HAP-1 (cell line): ENCODE data around the gene SPATS2.
A peak's percentile ranks its signal among the peaks of the same experiment; 100 is the strongest.

Source experiments
- DNase-seq, 2 experiments: peaks; one replicate each; pipeline ENCODE4 v3.0.0-alpha.2; 2016 to 2020; ENCODE audit warnings: low spot score in 2 of 2
- H3K27me3 ChIP-seq: fragments of 250-450 bp; sonication (Bioruptor Pico); 2 replicates; pipeline ENCODE4 v1.5.1; 2020; ENCODE audit warnings: low read depth, mild to moderate bottlenecking, moderate library complexity
- H3K36me3 ChIP-seq: fragments of 250-450 bp; sonication (Bioruptor Pico); replicated peaks from 2 replicates; pipeline ENCODE4 v1.5.1; 2020; ENCODE audit warnings: mild to moderate bottlenecking
- H3K4me1 ChIP-seq: fragments of 250-450 bp; sonication (Bioruptor Pico); 2 replicates; pipeline ENCODE4 v1.5.1; 2020; ENCODE audit warnings: mild to moderate bottlenecking
- H3K4me3 ChIP-seq: fragments of 250-450 bp; sonication (Bioruptor Pico); 2 replicates; pipeline ENCODE4 v1.5.1; 2020; ENCODE audit warnings: mild to moderate bottlenecking, moderate library complexity
- H3K9me3 ChIP-seq: fragments of 250-450 bp; sonication (Bioruptor Pico); 2 replicates; pipeline ENCODE4 v1.5.1; 2020; ENCODE audit warnings: mild to moderate bottlenecking, moderate library complexity
- in situ Hi-C: fragments of 300-500 bp; cut with MboI; formaldehyde crosslinking; loops from 3 replicates; pipeline ENCODE4 v1.14.3; 2020; ENCODE audit warnings: low sequenced_read_pairs, inconsistent platforms, mixed read lengths

Gene SPATS2

DNA sequence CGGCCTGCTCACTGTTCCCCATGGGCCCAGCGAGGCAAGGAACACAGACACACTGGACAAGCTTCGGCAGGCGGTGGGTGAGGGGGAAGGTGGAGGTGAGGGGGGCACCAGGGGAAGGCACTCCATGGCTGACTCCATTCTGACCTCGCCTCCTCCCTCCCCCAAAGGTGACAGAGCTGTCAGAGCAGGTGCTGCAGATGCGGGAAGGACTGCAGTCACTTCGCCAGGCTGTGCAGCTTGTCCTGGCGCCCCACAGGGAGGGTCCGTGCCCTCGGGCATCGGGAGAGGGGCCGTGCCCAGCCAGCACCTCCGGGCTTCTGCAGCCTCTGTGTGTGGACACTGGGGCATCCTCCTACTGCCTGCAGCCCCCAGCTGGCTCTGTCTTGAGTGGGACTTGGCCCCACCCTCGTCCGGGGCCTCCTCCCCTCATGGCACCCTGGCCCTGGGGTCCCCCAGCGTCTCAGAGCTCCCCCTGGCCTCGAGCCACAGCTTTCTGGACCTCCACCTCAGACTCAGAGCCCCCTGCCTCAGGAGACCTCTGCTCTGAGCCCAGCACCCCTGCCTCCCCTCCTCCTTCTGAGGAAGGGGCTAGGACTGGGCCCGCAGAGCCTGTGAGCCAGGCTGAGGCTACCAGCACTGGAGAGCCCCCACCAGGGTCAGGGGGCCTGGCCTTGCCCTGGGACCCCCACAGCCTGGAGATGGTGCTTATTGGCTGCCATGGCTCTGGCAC is 190.1 kb downstream of the SPATS2 start:
- Histone ChIP-seq H3K4me3 (no peak overlapping the region), H3K4me1 (no peaks in the 10 kb centered on the region), H3K9me3 (no peaks in the 10 kb centered on the region), H3K27me3 (no peaks in the 10 kb centered on the region), H3K36me3 (peaks cover 59% of the 10 kb centered on the region)
- DNase-seq: no peak
- in situ Hi-C loops: no loop called here

DNA sequence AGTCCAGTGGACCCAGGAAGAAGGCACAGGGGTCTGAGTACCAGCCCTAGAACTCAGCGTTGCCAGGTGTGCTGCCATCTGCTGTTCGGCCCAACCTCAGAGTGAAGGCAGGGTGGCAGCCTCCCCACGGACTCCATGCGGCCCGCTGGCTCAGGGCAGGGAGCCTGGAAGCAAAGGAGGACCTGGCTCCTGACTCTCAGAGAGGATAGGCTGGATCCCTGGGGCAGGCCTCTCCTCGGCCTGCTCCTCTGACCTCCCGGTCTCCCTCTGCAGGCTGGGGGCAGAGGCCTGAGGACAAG is 190.6 kb downstream of the SPATS2 start:
- in situ Hi-C loops: no loop called here
- DNase-seq: no peak
- Histone ChIP-seq H3K4me1 (no peaks in the 10 kb centered on the region), H3K4me3 (no peak overlapping the region), H3K36me3 (peaks cover 64% of the 10 kb centered on the region), H3K9me3 (no peaks in the 10 kb centered on the region), H3K27me3 (no peaks in the 10 kb centered on the region)

DNA sequence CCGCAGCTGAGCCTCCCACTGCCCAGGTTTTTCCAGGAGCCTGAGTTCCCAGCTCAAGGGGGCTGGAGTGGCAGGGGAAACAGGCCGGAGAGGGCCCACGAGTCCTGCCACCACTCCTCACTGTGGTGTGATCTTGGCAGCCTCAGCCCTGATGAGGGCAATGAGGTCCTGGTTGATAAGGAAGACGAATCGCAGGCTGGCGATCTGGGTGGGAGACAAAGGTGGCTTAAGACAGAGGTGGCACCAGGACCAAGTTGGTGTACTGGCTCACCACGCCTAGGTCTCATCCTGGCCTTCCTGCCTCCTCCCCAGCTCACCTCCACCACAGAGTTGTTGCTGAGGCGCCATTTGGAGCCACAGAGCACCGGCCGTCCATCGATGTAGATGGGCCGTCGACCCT is 191.3 kb downstream of the SPATS2 start:
- no peaks in the 10 kb centered on the region for H3K4me1 ChIP-seq
- no peaks in the 10 kb centered on the region for H3K9me3 ChIP-seq
- H3K36me3 ChIP-seq: peaks cover 70% of the 10 kb centered on the region
- in situ Hi-C loops: no loop called here
- H3K27me3 ChIP-seq: no peaks in the 10 kb centered on the region
- DNase-seq: no peak
- no peak overlapping the region for H3K4me3 ChIP-seq

GRCh38 chr12:49559011-49559675 is 191.9 kb downstream of the SPATS2 start:
- no peaks in the 10 kb centered on the region for H3K9me3 ChIP-seq
- no peak for DNase-seq
- H3K4me3 ChIP-seq: no peak overlapping the region
- no peaks in the 10 kb centered on the region for H3K27me3 ChIP-seq
- no peaks in the 10 kb centered on the region for H3K4me1 ChIP-seq
- peaks cover 76% of the 10 kb centered on the region for H3K36me3 ChIP-seq
- in situ Hi-C loops: no loop called here

GRCh38 chr12:49560695-49561094 is 193.4 kb downstream of the SPATS2 start:
- in situ Hi-C loops: no loop called here
- DNase-seq: no peak
- peaks cover 90% of the 10 kb centered on the region for H3K36me3 ChIP-seq
- H3K27me3 ChIP-seq: no peaks in the 10 kb centered on the region
- H3K4me3 ChIP-seq: no peak overlapping the region
- H3K9me3 ChIP-seq: no peaks in the 10 kb centered on the region
- H3K4me1 ChIP-seq: no peaks in the 10 kb centered on the region

- in situ Hi-C loops: no loop called here
- Histone ChIP-seq H3K27me3 (no peaks in the 10 kb centered on the region), H3K36me3 (peaks cover 82% of the 10 kb centered on the region), H3K9me3 (no peaks in the 10 kb centered on the region), H3K4me3 (no peak overlapping the region), H3K4me1 (no peaks in the 10 kb centered on the region)
- DNase-seq: no peak
Observed at GRCh38 chr12:49562233-49562632, 195.0 kb downstream of the SPATS2 start.

DNA sequence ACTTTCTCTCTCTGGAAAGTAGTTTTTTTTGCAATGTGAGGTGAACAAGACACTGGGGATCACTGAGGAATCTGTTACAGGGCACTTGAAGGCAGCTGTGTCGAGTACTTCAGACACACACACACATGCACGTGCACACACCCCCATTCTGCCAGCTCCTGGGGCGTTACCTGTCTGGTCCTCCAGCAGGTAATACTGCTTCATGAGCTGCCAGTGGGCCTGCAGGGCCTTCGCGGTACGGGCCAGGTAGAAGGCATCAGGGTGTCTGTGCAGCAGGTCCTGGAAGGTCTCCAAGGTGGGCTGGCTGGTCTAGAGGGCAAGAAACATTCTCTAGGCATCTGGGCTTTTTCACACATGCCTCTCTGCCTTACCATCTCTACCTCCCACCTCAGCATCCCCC is 195.6 kb downstream of the SPATS2 start:
- no peaks in the 10 kb centered on the region for H3K27me3 ChIP-seq
- DNase-seq: no peak
- peaks cover 76% of the 10 kb centered on the region for H3K36me3 ChIP-seq
- H3K4me1 ChIP-seq: no peaks in the 10 kb centered on the region
- H3K4me3 ChIP-seq: no peak overlapping the region
- in situ Hi-C loops: no loop called here
- H3K9me3 ChIP-seq: no peaks in the 10 kb centered on the region

GRCh38 chr12:49563951-49564685 is 196.9 kb downstream of the SPATS2 start:
- Histone ChIP-seq H3K27me3 (no peaks in the 10 kb centered on the region), H3K9me3 (no peaks in the 10 kb centered on the region), H3K4me3 (no peak overlapping the region), H3K36me3 (peaks cover 65% of the 10 kb centered on the region), H3K4me1 (no peaks in the 10 kb centered on the region)
- in situ Hi-C loops: no loop called here
- no peak for DNase-seq

- in situ Hi-C loops: no loop called here
- Histone ChIP-seq H3K4me1 (no peaks in the 10 kb centered on the region; the same call in 1 of the 2 replicates), H3K4me3 (no peak overlapping the region), H3K36me3 (peaks cover 57% of the 10 kb centered on the region), H3K27me3 (no peaks in the 10 kb centered on the region), H3K9me3 (no peaks in the 10 kb centered on the region)
- DNase-seq: no peak
Observed at GRCh38 chr12:49564686-49565405, 197.6 kb downstream of the SPATS2 start.

- Histone ChIP-seq H3K36me3 (peaks cover 50% of the 10 kb centered on the region), H3K27me3 (no peaks in the 10 kb centered on the region)
- no peak for DNase-seq
Observed at GRCh38 chr12:49565406-49566265, 198.4 kb downstream of the SPATS2 start.

DNA sequence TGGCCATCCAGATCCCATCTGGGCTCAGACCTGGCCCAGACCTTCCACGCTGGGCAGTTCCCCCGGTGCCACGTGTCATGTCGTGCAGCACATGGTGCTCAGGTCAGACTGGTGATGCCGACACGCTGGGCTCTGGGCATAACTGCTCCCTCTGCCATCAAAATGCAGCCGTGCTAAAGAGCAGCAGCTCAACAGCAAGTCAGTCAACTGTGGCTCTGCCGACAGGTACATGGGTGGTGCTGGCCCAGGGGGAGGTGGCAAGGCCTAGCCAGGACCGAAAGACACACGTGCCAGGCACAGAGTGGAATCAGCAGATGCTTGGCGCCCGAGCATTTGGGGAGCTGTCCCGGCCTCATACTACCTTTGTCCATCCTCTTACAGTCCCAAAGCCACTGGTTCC is 199.1 kb downstream of the SPATS2 start:
- in situ Hi-C loops: no loop called here
- H3K4me1 ChIP-seq: no peaks in the 10 kb centered on the region; the same call in 1 of the 2 replicates
- no peak for DNase-seq
- no peak overlapping the region; the same call in 1 of the 2 replicates for H3K4me3 ChIP-seq
- H3K27me3 ChIP-seq: no peaks in the 10 kb centered on the region
- H3K9me3 ChIP-seq: no peaks in the 10 kb centered on the region
- H3K36me3 ChIP-seq: peaks cover 42% of the 10 kb centered on the region

More at GRCh38 chr12:49565406-49566265, 198.4 kb downstream of the SPATS2 start:
- H3K9me3 ChIP-seq: no peaks in the 10 kb centered on the region
- H3K4me1 ChIP-seq: no peaks in the 10 kb centered on the region; the same call in 1 of the 2 replicates
- H3K4me3 ChIP-seq: no peak overlapping the region
- in situ Hi-C loops: no loop called here

DNA sequence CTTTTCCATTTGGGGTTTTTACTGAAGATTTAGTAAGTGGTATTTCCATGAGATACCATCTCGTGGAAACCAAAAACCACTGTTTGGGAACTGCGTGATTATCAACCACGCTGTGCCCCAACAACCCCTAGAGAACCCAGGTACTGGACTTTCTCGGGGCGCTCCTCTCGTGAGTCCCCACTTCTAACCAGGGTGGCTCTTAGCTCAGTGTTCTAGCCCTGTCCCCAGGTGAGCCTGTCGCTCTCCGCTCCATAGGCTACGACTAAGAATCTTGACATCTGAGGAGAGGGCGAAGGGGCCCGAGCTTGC is 200.0 kb downstream of the SPATS2 start:
- in situ Hi-C loops: no loop called here
- no peaks in the 10 kb centered on the region for H3K27me3 ChIP-seq
- H3K36me3 ChIP-seq: peaks cover 35% of the 10 kb centered on the region
- H3K4me1 ChIP-seq: no peaks in the 10 kb centered on the region; the same call in 1 of the 2 replicates
- H3K4me3 ChIP-seq: peak overlapping the region; percentile 83
- H3K9me3 ChIP-seq: no peaks in the 10 kb centered on the region
- no peak for DNase-seq
